Ishikawa (cell line): ENCODE results near the gene TRAF3IP1.

Experiments
- CEBPB ChIP-seq: IDR thresholded peaks from 2 replicates; pipeline ENCODE4 v1.6.1; 2012
- CREB1 ChIP-seq: IDR thresholded peaks from 2 replicates; pipeline ENCODE4 v1.6.1; 2012; ENCODE audit warnings: low read depth
- EGR1 ChIP-seq: IDR thresholded peaks from 2 replicates; pipeline ENCODE4 v1.6.1; 2012
- EP300 ChIP-seq: IDR thresholded peaks from 2 replicates; pipeline ENCODE4 v1.6.1; 2012; ENCODE audit warnings: borderline replicate concordance
- FOXM1 ChIP-seq: IDR thresholded peaks from 2 replicates; pipeline ENCODE4 v1.6.1; 2012; ENCODE audit warnings: low read depth, borderline replicate concordance
- NFIC ChIP-seq: IDR thresholded peaks from 2 replicates; pipeline ENCODE4 v1.6.1; 2012
- RAD21 ChIP-seq: IDR thresholded peaks from 2 replicates; pipeline ENCODE4 v1.6.1; 2012; ENCODE audit warnings: low read depth
- TAF1 ChIP-seq: IDR thresholded peaks from 2 replicates; pipeline ENCODE4 v1.6.1; 2012; ENCODE audit warnings: low read depth, mild to moderate bottlenecking
- TCF12 ChIP-seq: IDR thresholded peaks from 2 replicates; pipeline ENCODE4 v1.6.1; 2012; ENCODE audit warnings: low read depth
- TEAD4 ChIP-seq: IDR thresholded peaks from 2 replicates; pipeline ENCODE4 v1.6.1; 2012
- YY1 ChIP-seq: IDR thresholded peaks from 2 replicates; pipeline ENCODE4 v1.6.1; 2012; ENCODE audit warnings: low read depth
- ZBTB7A ChIP-seq: IDR thresholded peaks from 2 replicates; pipeline ENCODE4 v1.6.1; 2012; ENCODE audit warnings: low read depth
- TF ChIP-seq, protein P1 (sequence below): IDR thresholded peaks from 2 replicates; pipeline ENCODE4 v1.6.1; 2012
- TF ChIP-seq, protein P2 (sequence below): IDR thresholded peaks from 2 replicates; pipeline ENCODE4 v1.6.1; 2012
- TF ChIP-seq, protein P3 (sequence below): IDR thresholded peaks from 2 replicates; pipeline ENCODE4 v1.6.1; 2012; ENCODE audit warnings: low read depth, mild to moderate bottlenecking

TRAF3IP1 gene

DNA sequence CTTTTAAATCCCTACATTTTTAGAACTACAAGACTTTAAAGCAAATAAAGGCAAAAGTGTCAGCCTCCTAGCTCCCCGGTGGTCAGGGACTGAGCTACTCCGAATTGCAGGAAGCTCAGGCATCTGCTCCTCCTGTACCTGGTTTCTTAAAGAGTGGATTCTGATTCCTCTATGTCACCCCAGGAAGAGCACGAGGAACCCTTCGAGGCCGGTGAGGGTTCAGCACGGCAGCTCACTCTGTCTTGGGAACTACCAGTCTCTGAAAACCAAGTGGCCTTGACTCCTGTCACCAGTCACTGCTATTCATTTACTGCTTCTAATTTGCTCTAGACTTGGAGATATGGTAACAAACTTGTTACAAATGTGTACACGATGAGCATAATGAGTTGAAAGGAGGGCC, 34.2 kb upstream of the TRAF3IP1 start:
- TF ChIP-seq EGR1 (no peak), TAF1 (no peak), TEAD4 (no peak), YY1 (no peak), CREB1 (no peak), TCF12 (no peak)
- TF ChIP-seq, protein P1, sequence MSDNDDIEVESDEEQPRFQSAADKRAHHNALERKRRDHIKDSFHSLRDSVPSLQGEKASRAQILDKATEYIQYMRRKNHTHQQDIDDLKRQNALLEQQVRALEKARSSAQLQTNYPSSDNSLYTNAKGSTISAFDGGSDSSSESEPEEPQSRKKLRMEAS, result no peak; the same call in 1 of the 2 replicates
- TF ChIP-seq, protein P2, sequence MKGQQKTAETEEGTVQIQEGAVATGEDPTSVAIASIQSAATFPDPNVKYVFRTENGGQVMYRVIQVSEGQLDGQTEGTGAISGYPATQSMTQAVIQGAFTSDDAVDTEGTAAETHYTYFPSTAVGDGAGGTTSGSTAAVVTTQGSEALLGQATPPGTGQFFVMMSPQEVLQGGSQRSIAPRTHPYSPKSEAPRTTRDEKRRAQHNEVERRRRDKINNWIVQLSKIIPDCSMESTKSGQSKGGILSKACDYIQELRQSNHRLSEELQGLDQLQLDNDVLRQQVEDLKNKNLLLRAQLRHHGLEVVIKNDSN, result no peak

DNA sequence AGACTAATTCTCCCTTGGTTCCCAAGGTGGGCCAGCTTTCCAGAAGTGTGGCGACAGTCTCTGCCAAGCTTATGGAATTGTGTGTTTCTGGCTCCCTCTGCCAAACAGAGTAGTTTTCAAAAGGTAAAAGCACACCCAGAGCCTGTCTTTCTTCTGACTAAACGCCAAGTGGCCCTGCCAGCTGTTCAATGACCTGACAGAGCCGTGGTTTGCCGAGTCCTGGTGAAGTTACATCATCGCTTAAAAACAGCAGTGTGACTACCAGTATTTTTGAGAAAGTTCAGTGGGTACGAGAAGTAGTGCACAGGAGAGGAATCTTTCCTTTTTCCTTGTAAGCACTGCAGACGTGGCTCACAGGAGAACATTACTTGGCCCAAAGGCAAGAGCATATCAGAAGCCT, 33.8 kb upstream of the TRAF3IP1 start:
- TF ChIP-seq CEBPB, result no peak
- no peak for TF ChIP-seq EP300
- TF ChIP-seq EGR1, result no peak
- TF ChIP-seq NFIC, result no peak
- TF ChIP-seq TCF12, result no peak
- TF ChIP-seq TEAD4, result no peak
- TF ChIP-seq, protein P3, sequence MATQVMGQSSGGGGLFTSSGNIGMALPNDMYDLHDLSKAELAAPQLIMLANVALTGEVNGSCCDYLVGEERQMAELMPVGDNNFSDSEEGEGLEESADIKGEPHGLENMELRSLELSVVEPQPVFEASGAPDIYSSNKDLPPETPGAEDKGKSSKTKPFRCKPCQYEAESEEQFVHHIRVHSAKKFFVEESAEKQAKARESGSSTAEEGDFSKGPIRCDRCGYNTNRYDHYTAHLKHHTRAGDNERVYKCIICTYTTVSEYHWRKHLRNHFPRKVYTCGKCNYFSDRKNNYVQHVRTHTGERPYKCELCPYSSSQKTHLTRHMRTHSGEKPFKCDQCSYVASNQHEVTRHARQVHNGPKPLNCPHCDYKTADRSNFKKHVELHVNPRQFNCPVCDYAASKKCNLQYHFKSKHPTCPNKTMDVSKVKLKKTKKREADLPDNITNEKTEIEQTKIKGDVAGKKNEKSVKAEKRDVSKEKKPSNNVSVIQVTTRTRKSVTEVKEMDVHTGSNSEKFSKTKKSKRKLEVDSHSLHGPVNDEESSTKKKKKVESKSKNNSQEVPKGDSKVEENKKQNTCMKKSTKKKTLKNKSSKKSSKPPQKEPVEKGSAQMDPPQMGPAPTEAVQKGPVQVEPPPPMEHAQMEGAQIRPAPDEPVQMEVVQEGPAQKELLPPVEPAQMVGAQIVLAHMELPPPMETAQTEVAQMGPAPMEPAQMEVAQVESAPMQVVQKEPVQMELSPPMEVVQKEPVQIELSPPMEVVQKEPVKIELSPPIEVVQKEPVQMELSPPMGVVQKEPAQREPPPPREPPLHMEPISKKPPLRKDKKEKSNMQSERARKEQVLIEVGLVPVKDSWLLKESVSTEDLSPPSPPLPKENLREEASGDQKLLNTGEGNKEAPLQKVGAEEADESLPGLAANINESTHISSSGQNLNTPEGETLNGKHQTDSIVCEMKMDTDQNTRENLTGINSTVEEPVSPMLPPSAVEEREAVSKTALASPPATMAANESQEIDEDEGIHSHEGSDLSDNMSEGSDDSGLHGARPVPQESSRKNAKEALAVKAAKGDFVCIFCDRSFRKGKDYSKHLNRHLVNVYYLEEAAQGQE, result no peak

DNA sequence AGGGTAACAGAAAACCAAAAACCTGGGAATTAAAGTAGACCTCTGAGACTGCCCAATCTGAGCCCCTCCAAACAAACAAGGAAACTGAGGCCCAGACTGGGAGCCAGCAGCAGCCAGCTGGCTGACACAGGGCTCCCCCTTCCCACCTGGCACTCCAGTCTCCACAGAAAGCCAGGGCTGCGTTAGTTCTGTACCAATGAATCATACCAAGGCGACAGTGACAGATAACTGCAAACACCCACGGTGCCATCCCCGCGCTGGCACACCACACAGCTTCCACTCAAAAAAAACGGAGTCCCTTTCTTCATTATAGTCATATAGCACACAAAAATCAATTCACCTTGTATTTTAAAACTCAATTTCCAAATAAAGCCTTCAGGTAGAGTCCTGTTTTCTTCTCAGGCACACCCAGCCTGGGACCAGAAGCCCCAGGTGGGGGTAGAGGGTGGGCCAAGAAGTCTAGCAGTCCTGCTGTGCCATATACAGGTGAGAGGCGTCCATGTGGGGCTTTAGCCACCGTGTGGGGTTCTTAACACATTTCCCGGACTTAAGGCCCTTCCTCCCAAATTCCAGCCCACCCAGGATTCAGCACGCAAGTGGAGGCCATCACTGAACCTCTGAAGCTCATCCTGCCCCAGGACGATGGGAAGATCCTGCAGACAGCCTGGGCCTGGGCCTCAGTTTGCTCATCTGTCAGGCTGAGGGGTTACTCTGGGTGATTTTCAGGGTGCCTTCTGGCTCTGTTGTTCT, 33.2 kb upstream of the TRAF3IP1 start:
- TF ChIP-seq EP300 (no peak), YY1 (no peak), TCF12 (no peak), EGR1 (no peak), NFIC (no peak), TEAD4 (no peak), FOXM1 (no peak), CEBPB (no peak), CREB1 (no peak), TAF1 (no peak), ZBTB7A (no peak), RAD21 (no peak)
- TF ChIP-seq, protein P3, result no peak
- TF ChIP-seq, protein P2, result no peak
- TF ChIP-seq, protein P1, result no peak

DNA sequence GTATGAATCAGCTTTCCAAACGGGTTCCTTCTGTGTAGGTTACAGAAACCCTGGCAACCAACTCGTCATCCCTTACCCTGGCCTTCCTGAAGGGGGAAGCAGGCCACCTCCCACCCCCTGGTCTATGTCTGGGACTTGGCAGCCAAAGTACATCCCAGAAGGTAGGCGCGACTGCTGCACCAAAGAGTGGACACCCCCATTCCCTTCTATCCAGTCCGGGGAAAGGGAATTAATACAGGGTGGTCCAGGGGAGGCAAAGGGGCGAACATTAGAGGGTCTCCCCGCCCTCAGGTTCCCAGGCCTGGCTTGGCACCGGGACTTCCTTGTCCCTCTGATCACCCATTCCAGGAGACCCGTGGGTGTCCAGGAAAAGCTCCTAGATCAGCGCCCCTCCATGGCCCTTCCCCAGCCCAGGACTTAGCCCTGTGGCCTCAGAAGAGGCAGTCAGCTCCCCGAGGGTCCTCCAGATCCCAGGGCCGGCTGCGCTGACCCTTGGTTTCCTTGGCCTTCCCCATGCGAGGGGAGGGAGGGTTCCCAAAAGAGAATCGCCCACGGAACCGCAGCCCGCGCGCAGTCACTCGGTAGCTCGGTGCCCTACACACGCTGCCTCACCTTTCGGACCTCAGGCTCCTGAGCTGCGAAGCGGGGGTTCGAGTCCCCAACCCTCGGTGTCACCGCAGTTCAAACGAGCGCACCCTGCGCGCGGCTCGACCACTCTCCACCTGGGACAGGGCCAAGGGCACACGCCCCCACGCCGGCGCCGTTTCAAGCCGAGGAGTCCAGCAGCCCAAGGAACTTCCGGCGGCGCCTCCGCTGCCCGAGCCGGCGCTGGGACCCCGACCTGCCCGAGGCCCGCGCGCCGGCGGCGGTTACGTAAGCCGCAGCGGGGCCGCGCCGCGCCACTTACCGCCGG, 32.3 kb upstream of the TRAF3IP1 start, which contains the start of gene PER2:
TSS of gene PER2 (minus strand) at position 874 of the 913 bp plus-strand sequence. CDS start 10,674 bp downstream, outside the sequence.
- TF ChIP-seq CREB1 (no peak), RAD21 (no peak), ZBTB7A (no peak), FOXM1 (no peak), TEAD4 (no peak), EP300 (no peak), NFIC (no peak; the same call in 1 of the 2 replicates), EGR1 (no peak), TCF12 (no peak), CEBPB (no peak), TAF1 (no peak), YY1 (no peak)
- TF ChIP-seq, protein P2, result no peak
- TF ChIP-seq, protein P3, result no peak
- TF ChIP-seq, protein P1, result no peak
